Mesenchymal stem cell (in vitro differentiated cells and primary cell): ENCODE measurements around the gene GIPC2.

Experiments used
- DNase-seq: peaks from one replicate; pipeline ENCODE4 v3.0.0-alpha.2; 2013
- H2AFZ ChIP-seq: one replicate; pipeline ENCODE4 v1.6.1; 2013; ENCODE audit warnings: low read depth, mild to moderate bottlenecking, control low read depth, inconsistent platforms, low read length, moderate library complexity
- H2AK5ac ChIP-seq: 2 replicates; pipeline ENCODE4 v1.6.1; 2013; ENCODE audit warnings: low read length, moderate library complexity, mild to moderate bottlenecking, inconsistent platforms; ENCODE audit not compliant: severe bottlenecking
- H2BK120ac ChIP-seq: one replicate; pipeline ENCODE4 v1.6.1; 2013; ENCODE audit warnings: low read depth, mild to moderate bottlenecking, inconsistent platforms, low read length, moderate library complexity
- H2BK12ac ChIP-seq, 2 experiments: one replicate each; pipeline ENCODE4 v1.6.1; 2013; ENCODE audit warnings: inconsistent platforms in 2 of 2, low read length in 2 of 2, mild to moderate bottlenecking in 2 of 2, moderate library complexity in 2 of 2, control low read depth in 1 of 2
- H2BK15ac ChIP-seq: one replicate; pipeline ENCODE4 v1.6.1; 2013; ENCODE audit warnings: mild to moderate bottlenecking, low read depth, inconsistent platforms; ENCODE audit not compliant: poor library complexity, severe bottlenecking
- H2BK5ac ChIP-seq: 2 replicates; pipeline ENCODE4 v1.6.1; 2013; ENCODE audit warnings: low read depth, mild to moderate bottlenecking, low read length, control low read depth, inconsistent platforms; ENCODE audit not compliant: poor library complexity, severe bottlenecking
- H3K14ac ChIP-seq, 2 experiments: one replicate each; pipeline ENCODE4 v1.6.1; 2013; ENCODE audit warnings: inconsistent platforms in 2 of 2, low read length in 2 of 2, control low read depth in 1 of 2, mild to moderate bottlenecking in 1 of 2, moderate library complexity in 1 of 2
- H3K18ac ChIP-seq, 2 experiments: one replicate each; pipeline ENCODE4 v1.6.1; 2013; ENCODE audit warnings: inconsistent platforms in 2 of 2, low read length in 2 of 2, control low read depth in 1 of 2, low read depth in 1 of 2, mild to moderate bottlenecking in 1 of 2
- H3K23ac ChIP-seq, 2 experiments: one replicate each; pipeline ENCODE4 v1.6.1; 2013; ENCODE audit warnings: inconsistent platforms in 2 of 2, low read length in 2 of 2, mild to moderate bottlenecking in 2 of 2, moderate library complexity in 2 of 2, control low read depth in 1 of 2
- H3K27ac ChIP-seq: 2 replicates; pipeline ENCODE4 v1.5.1; 2013; ENCODE audit warnings: mild to moderate bottlenecking, moderate library complexity, low read length, control low read depth, inconsistent platforms; ENCODE audit not compliant: poor library complexity, severe bottlenecking
- H3K27me3 ChIP-seq, 2 experiments: 2 replicates each; pipeline versions ENCODE4 v1.6.1 to v1.7.0; 2013; ENCODE audit warnings: low read length in 2 of 2, mild to moderate bottlenecking in 2 of 2, moderate library complexity in 2 of 2, control low read depth in 1 of 2, inconsistent platforms in 1 of 2; ENCODE audit not compliant: control insufficient read depth in 1 of 2, insufficient read depth in 1 of 2
- H3K36me3 ChIP-seq, 2 experiments: 2 replicates each; pipeline versions ENCODE4 v1.6.1 to v1.7.0; 2013; ENCODE audit warnings: low read length in 2 of 2, control low read depth in 1 of 2, inconsistent platforms in 1 of 2, low read depth in 1 of 2, mild to moderate bottlenecking in 1 of 2; ENCODE audit not compliant: insufficient read depth in 2 of 2, control insufficient read depth in 1 of 2
- H3K4ac ChIP-seq, 2 experiments: one replicate each; pipeline ENCODE4 v1.6.1; 2013; ENCODE audit warnings: inconsistent platforms in 2 of 2, low read length in 2 of 2, mild to moderate bottlenecking in 2 of 2, moderate library complexity in 2 of 2, control low read depth in 1 of 2, low read depth in 1 of 2
- H3K4me1 ChIP-seq: 2 replicates; pipeline ENCODE4 v1.6.1; 2013; ENCODE audit warnings: low read depth, low read length, control low read depth; ENCODE audit not compliant: control insufficient read depth, insufficient read depth
- H3K4me2 ChIP-seq: 2 replicates; pipeline ENCODE4 v1.6.1; 2013; ENCODE audit warnings: low read length, mild to moderate bottlenecking, inconsistent platforms; ENCODE audit not compliant: poor library complexity, severe bottlenecking
- H3K4me3 ChIP-seq, 2 experiments: 2 replicates each; pipeline versions ENCODE4 v1.5.1 to v1.7.0; 2013; ENCODE audit warnings: low read length in 2 of 2, mild to moderate bottlenecking in 2 of 2, control low read depth in 1 of 2, low read depth in 1 of 2; ENCODE audit not compliant: insufficient read depth in 1 of 2
- H3K79me1 ChIP-seq: replicated peaks from 2 replicates; pipeline ENCODE4 v1.6.1; 2013; ENCODE audit warnings: mild to moderate bottlenecking, control low read depth, low read length, inconsistent platforms; ENCODE audit not compliant: poor library complexity, severe bottlenecking
- H3K9ac ChIP-seq: 2 replicates; pipeline ENCODE4 v1.7.0; 2013; ENCODE audit warnings: mild to moderate bottlenecking, low read length, moderate library complexity
- H3K9me3 ChIP-seq: 2 replicates; pipeline ENCODE4 v1.7.0; 2013; ENCODE audit warnings: mild to moderate bottlenecking, low read length; ENCODE audit not compliant: control insufficient read depth
- H4K8ac ChIP-seq: one replicate; pipeline ENCODE4 v1.6.1; 2013; ENCODE audit warnings: inconsistent platforms, mild to moderate bottlenecking, low read length, moderate library complexity
- H4K91ac ChIP-seq: one replicate; pipeline ENCODE4 v1.6.1; 2013; ENCODE audit warnings: mild to moderate bottlenecking, low read length, inconsistent platforms
- WGBS: methylation state at CpG from one replicate; pipeline ENCODE4 v1.1.7; 2013; ENCODE audit warnings: mixed read lengths; 5-methylcytosine and 5-hydroxymethylcytosine counted together

The GIPC2 gene

GRCh38 chr1:78132174-78132947 is 86.6 kb downstream of the GIPC2 start:
- no peak overlapping the region for H3K9ac ChIP-seq
- H3K27ac ChIP-seq, result no peak overlapping the region
- no peaks in the 10 kb centered on the region for H3K4me1 ChIP-seq
- no peak overlapping the region for H2AK5ac ChIP-seq
- no peak overlapping the region for H3K23ac ChIP-seq
- H2BK5ac ChIP-seq, result no peak overlapping the region
- no peak overlapping the region for H2BK15ac ChIP-seq
- H3K18ac ChIP-seq, result no peak overlapping the region
- H3K36me3 ChIP-seq, result no peaks in the 10 kb centered on the region
- H3K4me2 ChIP-seq, result no peak overlapping the region
- no peak overlapping the region for H3K4me3 ChIP-seq
- H4K8ac ChIP-seq, result no peak overlapping the region
- H3K4ac ChIP-seq, result no peak overlapping the region
- no peak overlapping the region for H3K14ac ChIP-seq
- WGBS, result 75% methylated on average over 2 of the region's 3 CpGs
- H2BK120ac ChIP-seq, result no peak overlapping the region
- no peaks in the 10 kb centered on the region for H3K9me3 ChIP-seq
- no peak for DNase-seq
- H2BK12ac ChIP-seq, result no peak overlapping the region
- H2AFZ ChIP-seq, result no peak overlapping the region
- no peak overlapping the region for H4K91ac ChIP-seq
- H3K79me1 ChIP-seq, result no peaks in the 10 kb centered on the region
- no peaks in the 10 kb centered on the region for H3K27me3 ChIP-seq

GRCh38 chr1:78132948-78133322 is 87.2 kb downstream of the GIPC2 start:
- Histone ChIP-seq H2AFZ (no peak overlapping the region), H2BK12ac (no peak overlapping the region), H3K79me1 (no peaks in the 10 kb centered on the region), H3K4me1 (no peaks in the 10 kb centered on the region), H4K8ac (no peak overlapping the region), H3K9me3 (no peaks in the 10 kb centered on the region), H3K4me3 (no peak overlapping the region), H3K23ac (no peak overlapping the region), H2BK120ac (no peak overlapping the region), H3K27me3 (no peaks in the 10 kb centered on the region), H2AK5ac (no peak overlapping the region), H4K91ac (no peak overlapping the region), H3K27ac (no peak overlapping the region), H3K18ac (no peak overlapping the region), H2BK5ac (no peak overlapping the region), H3K36me3 (no peaks in the 10 kb centered on the region), H3K9ac (no peak overlapping the region), H3K14ac (no peak overlapping the region), H3K4me2 (no peak overlapping the region), H3K4ac (no peak overlapping the region), H2BK15ac (no peak overlapping the region)
- no peak for DNase-seq
- WGBS, result 95% methylated on average over 1 of the region's 1 CpG

- no peak overlapping the region for H2BK15ac ChIP-seq
- no peak overlapping the region for H3K4me2 ChIP-seq
- no peaks in the 10 kb centered on the region for H3K36me3 ChIP-seq
- H4K8ac ChIP-seq, result no peak overlapping the region
- H3K4me3 ChIP-seq, result no peak overlapping the region
- H3K27ac ChIP-seq, result no peak overlapping the region
- no peaks in the 10 kb centered on the region for H3K9me3 ChIP-seq
- H3K79me1 ChIP-seq, result no peaks in the 10 kb centered on the region
- H2BK120ac ChIP-seq, result no peak overlapping the region
- H2BK5ac ChIP-seq, result no peak overlapping the region
- no peak overlapping the region for H3K4ac ChIP-seq
- no peak overlapping the region for H3K23ac ChIP-seq
- H2AK5ac ChIP-seq, result no peak overlapping the region
- no peak for DNase-seq
- WGBS, result 50% methylated on average over 1 of the region's 1 CpG
- H2BK12ac ChIP-seq, result no peak overlapping the region
- H3K4me1 ChIP-seq, result no peaks in the 10 kb centered on the region
- H3K27me3 ChIP-seq, result no peaks in the 10 kb centered on the region
- H3K9ac ChIP-seq, result no peak overlapping the region
- H2AFZ ChIP-seq, result no peak overlapping the region
- H4K91ac ChIP-seq, result no peak overlapping the region
- H3K18ac ChIP-seq, result no peak overlapping the region
- no peak overlapping the region for H3K14ac ChIP-seq
Measured at GRCh38 chr1:78136680-78137079, 90.9 kb downstream of the GIPC2 start.

GRCh38 chr1:78141531-78142231 is 95.9 kb downstream of the GIPC2 start:
- H3K9ac ChIP-seq, result no peak overlapping the region
- no peak overlapping the region for H2BK15ac ChIP-seq
- WGBS, result 79% methylated on average over 3 of the region's 3 CpGs

More at GRCh38 chr1:78141531-78142231, 95.9 kb downstream of the GIPC2 start:
- no peak overlapping the region for H2BK120ac ChIP-seq
- no peak overlapping the region for H3K23ac ChIP-seq
- H3K4me2 ChIP-seq, result no peak overlapping the region
- no peak overlapping the region for H3K18ac ChIP-seq
- H4K8ac ChIP-seq, result no peak overlapping the region
- no peak for DNase-seq
- no peaks in the 10 kb centered on the region for H3K79me1 ChIP-seq
- H3K4me3 ChIP-seq, result no peak overlapping the region
- peaks cover 0 to under 1% of the 10 kb centered on the region in 2 experiments for H3K27me3 ChIP-seq
- H3K9me3 ChIP-seq, result no peaks in the 10 kb centered on the region
- no peak overlapping the region for H3K27ac ChIP-seq
- H2BK12ac ChIP-seq, result no peak overlapping the region
- H3K14ac ChIP-seq, result no peak overlapping the region
- H3K36me3 ChIP-seq, result no peaks in the 10 kb centered on the region
- H2BK5ac ChIP-seq, result no peak overlapping the region
- H2AK5ac ChIP-seq, result no peak overlapping the region
- H2AFZ ChIP-seq, result no peak overlapping the region
- no peaks in the 10 kb centered on the region for H3K4me1 ChIP-seq
- no peak overlapping the region for H3K4ac ChIP-seq
- H4K91ac ChIP-seq, result no peak overlapping the region
